Astrocyte (in vitro differentiated cells and primary cell): Measurements from ENCODE around the gene F3. TPM values are rescaled to one million over a fixed set of nuclear protein-coding genes. Genes with fewer than 3 reads are reported as not detected.

ENCODE experiments used
- DNase-seq: peaks from one replicate; pipeline ENCODE4 v3.0.0-alpha.2; 2010; ENCODE audit warnings: low read depth
- FAIRE-seq: peaks from 2 replicates; lab custom pipeline; 2011; peaks lifted over from hg19 to GRCh38; lab: Jason Lieb, UNC
- H2AFZ ChIP-seq: 2 replicates; pipeline ENCODE4 v1.6.0; 2012; ENCODE audit warnings: low read depth, low read length, inconsistent platforms
- H3K27ac ChIP-seq: 2 replicates; pipeline ENCODE4 v1.5.1; 2011; ENCODE audit warnings: low read depth, low read length, inconsistent platforms
- H3K27me3 ChIP-seq: 2 replicates; pipeline ENCODE4 v1.6.0; 2011; ENCODE audit warnings: low read length, inconsistent platforms; ENCODE audit not compliant: insufficient read depth
- H3K36me3 ChIP-seq: 2 replicates; pipeline ENCODE4 v1.5.1; 2011; ENCODE audit warnings: low read length, inconsistent platforms; ENCODE audit not compliant: insufficient read depth
- H3K4me1 ChIP-seq: 2 replicates; pipeline ENCODE4 v1.5.1; 2011; ENCODE audit warnings: low read length, inconsistent platforms; ENCODE audit not compliant: insufficient read depth
- H3K4me2 ChIP-seq: 2 replicates; pipeline ENCODE4 v1.6.0; 2012; ENCODE audit warnings: low read length, inconsistent platforms
- H3K4me3 ChIP-seq: 2 replicates; pipeline ENCODE4 v1.5.1; 2011; ENCODE audit warnings: low read depth, mild to moderate bottlenecking, low read length, inconsistent platforms; ENCODE audit not compliant: insufficient read depth
- H3K79me2 ChIP-seq: 2 replicates; pipeline ENCODE4 v1.6.0; 2012; ENCODE audit warnings: mild to moderate bottlenecking, low read length, inconsistent platforms; ENCODE audit not compliant: insufficient read depth
- H3K9ac ChIP-seq: 2 replicates; pipeline ENCODE4 v1.6.0; 2012; ENCODE audit warnings: mild to moderate bottlenecking, low read length, inconsistent platforms
- H3K9me3 ChIP-seq: 2 replicates; pipeline ENCODE4 v1.5.1; 2012; ENCODE audit warnings: low read depth, mild to moderate bottlenecking, low read length, inconsistent platforms; ENCODE audit not compliant: insufficient read depth
- H4K20me1 ChIP-seq: 2 replicates; pipeline ENCODE4 v1.6.0; 2012; ENCODE audit warnings: low read length, inconsistent platforms; ENCODE audit not compliant: insufficient read depth
- H3K27ac Mint-ChIP-seq: one replicate; pipeline ENCODE4 v1.8.0; 2021; ENCODE audit warnings: mild to moderate bottlenecking, mixed read lengths; ENCODE audit not compliant: unreplicated experiment
- H3K27me3 Mint-ChIP-seq: one replicate; pipeline ENCODE4 v1.8.0; 2021; ENCODE audit warnings: low read depth, mixed read lengths; ENCODE audit not compliant: unreplicated experiment
- H3K36me3 Mint-ChIP-seq: one replicate; pipeline ENCODE4 v1.8.0; 2021; ENCODE audit warnings: low read depth, mixed read lengths; ENCODE audit not compliant: unreplicated experiment
- H3K4me1 Mint-ChIP-seq: one replicate; pipeline ENCODE4 v1.8.0; 2021; ENCODE audit warnings: low read depth, mixed read lengths; ENCODE audit not compliant: unreplicated experiment
- H3K4me3 Mint-ChIP-seq: one replicate; pipeline ENCODE4 v1.8.0; 2021; ENCODE audit warnings: mild to moderate bottlenecking, moderate library complexity, mixed read lengths; ENCODE audit not compliant: unreplicated experiment
- H3K9me3 Mint-ChIP-seq: one replicate; pipeline ENCODE4 v1.8.0; 2021; ENCODE audit warnings: mild to moderate bottlenecking, mixed read lengths; ENCODE audit not compliant: unreplicated experiment
- EZH2 ChIP-seq: IDR thresholded peaks from 2 replicates; pipeline ENCODE4 v1.6.1; 2012; ENCODE audit warnings: mild to moderate bottlenecking, low read length, inconsistent platforms; ENCODE audit not compliant: insufficient read depth
- total RNA-seq: library from RNA; stranded (reverse); gene quantifications from 2 replicates; pipeline ENCODE4 v1.2.1, GENCODE V29; 2021
- TF ChIP-seq, protein P1 (sequence below): IDR thresholded peaks from 2 replicates; pipeline ENCODE4 v1.5.1; 2011; ENCODE audit warnings: low read depth, mild to moderate bottlenecking, inconsistent platforms, low read length, moderate library complexity; ENCODE audit not compliant: insufficient read depth

The F3 gene
- total RNA-seq, 1 donor from 2014 or later = 36.1 TPM

GRCh38 chr1:94528826-94529225 is 12.7 kb downstream of the F3 start:
- peaks cover 5% of the 10 kb centered on the region for H3K4me1 ChIP-seq
- H3K9me3 ChIP-seq = no peaks in the 10 kb centered on the region
- H3K4me2 ChIP-seq = no peak overlapping the region
- no peak overlapping the region for H3K9ac ChIP-seq
- no peaks in the 10 kb centered on the region for H3K27me3 Mint-ChIP-seq
- peaks cover 17% of the 10 kb centered on the region for H3K4me1 Mint-ChIP-seq
- peaks cover 37% of the 10 kb centered on the region for H3K36me3 ChIP-seq
- FAIRE-seq = no peak
- DNase-seq = no peak
- H3K9me3 Mint-ChIP-seq = peaks cover 2% of the 10 kb centered on the region
- peaks cover 12% of the 10 kb centered on the region for H3K36me3 Mint-ChIP-seq
- H3K27me3 ChIP-seq = no peaks in the 10 kb centered on the region
- H3K27ac ChIP-seq = no peak overlapping the region
- H2AFZ ChIP-seq = no peak overlapping the region
- H3K4me3 ChIP-seq = no peak overlapping the region
- H3K4me3 Mint-ChIP-seq = peak overlapping the region; percentile 43
- no peak for TF ChIP-seq EZH2
- TF ChIP-seq, protein P1, sequence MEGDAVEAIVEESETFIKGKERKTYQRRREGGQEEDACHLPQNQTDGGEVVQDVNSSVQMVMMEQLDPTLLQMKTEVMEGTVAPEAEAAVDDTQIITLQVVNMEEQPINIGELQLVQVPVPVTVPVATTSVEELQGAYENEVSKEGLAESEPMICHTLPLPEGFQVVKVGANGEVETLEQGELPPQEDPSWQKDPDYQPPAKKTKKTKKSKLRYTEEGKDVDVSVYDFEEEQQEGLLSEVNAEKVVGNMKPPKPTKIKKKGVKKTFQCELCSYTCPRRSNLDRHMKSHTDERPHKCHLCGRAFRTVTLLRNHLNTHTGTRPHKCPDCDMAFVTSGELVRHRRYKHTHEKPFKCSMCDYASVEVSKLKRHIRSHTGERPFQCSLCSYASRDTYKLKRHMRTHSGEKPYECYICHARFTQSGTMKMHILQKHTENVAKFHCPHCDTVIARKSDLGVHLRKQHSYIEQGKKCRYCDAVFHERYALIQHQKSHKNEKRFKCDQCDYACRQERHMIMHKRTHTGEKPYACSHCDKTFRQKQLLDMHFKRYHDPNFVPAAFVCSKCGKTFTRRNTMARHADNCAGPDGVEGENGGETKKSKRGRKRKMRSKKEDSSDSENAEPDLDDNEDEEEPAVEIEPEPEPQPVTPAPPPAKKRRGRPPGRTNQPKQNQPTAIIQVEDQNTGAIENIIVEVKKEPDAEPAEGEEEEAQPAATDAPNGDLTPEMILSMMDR = no peak
- H3K27ac Mint-ChIP-seq = peak overlapping the region; percentile 30
- H3K79me2 ChIP-seq = no peaks in the 10 kb centered on the region
- peaks cover 23% of the 10 kb centered on the region for H4K20me1 ChIP-seq

- no peaks in the 10 kb centered on the region for H3K27me3 Mint-ChIP-seq
- H3K4me3 Mint-ChIP-seq = no peak overlapping the region
- peaks cover 2% of the 10 kb centered on the region for H3K9me3 Mint-ChIP-seq
- H3K36me3 Mint-ChIP-seq = peaks cover 12% of the 10 kb centered on the region
- no peaks in the 10 kb centered on the region for H3K79me2 ChIP-seq
- H2AFZ ChIP-seq = no peak overlapping the region
- DNase-seq (no peak), FAIRE-seq (no peak)
- no peak overlapping the region for H3K4me3 ChIP-seq
- H3K27ac ChIP-seq = no peak overlapping the region
- H3K27me3 ChIP-seq = no peaks in the 10 kb centered on the region
- peaks cover 37% of the 10 kb centered on the region for H3K36me3 ChIP-seq
- no peak overlapping the region for H3K27ac Mint-ChIP-seq
- H3K4me2 ChIP-seq = no peak overlapping the region
- no peaks in the 10 kb centered on the region for H3K9me3 ChIP-seq
- TF ChIP-seq, protein P1 = no peak
- TF ChIP-seq EZH2 = no peak
- no peak overlapping the region for H3K9ac ChIP-seq
- H3K4me1 Mint-ChIP-seq = peaks cover 17% of the 10 kb centered on the region
- H4K20me1 ChIP-seq = peaks cover 23% of the 10 kb centered on the region
- peaks cover 5% of the 10 kb centered on the region for H3K4me1 ChIP-seq
These were observed 13.3 kb downstream of the F3 start for GRCh38 chr1:94528299-94528698.

DNA sequence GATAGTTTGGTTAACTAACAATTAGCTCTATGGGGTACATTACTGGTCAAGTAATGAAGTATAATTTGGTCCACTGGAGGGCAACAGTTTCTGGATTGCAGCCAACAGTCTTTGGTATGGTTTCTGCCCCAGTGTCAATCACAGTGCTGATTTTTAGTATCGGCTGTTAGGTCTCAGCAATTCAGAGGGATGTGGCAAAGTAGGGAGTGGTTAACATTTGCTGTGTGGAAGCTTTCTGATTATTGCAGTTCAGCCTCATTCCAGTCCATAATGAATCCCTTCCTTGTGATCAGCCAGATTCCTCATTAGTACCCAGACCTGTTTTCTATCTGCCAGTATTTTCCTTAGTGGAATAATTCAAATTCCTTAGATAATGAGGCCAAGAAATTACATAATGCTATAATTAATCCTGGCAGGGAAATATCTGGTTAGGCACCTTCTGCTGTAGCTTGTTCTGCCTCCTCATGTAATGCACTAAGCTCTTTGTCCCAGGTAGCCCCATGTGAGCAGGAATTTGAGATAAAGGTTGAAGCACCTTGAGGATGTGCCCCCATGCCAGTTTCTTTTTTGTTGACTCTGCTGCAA is 14.0 kb downstream of the F3 start:
- H3K79me2 ChIP-seq = no peaks in the 10 kb centered on the region
- no peak overlapping the region for H2AFZ ChIP-seq
- DNase-seq (peak; percentile 61), FAIRE-seq (no peak)
- H3K27ac ChIP-seq = no peak overlapping the region
- H4K20me1 ChIP-seq = peaks cover 20% of the 10 kb centered on the region
- no peak overlapping the region for H3K9ac ChIP-seq
- TF ChIP-seq, protein P1 = no peak
- no peak for TF ChIP-seq EZH2
- H3K4me3 ChIP-seq = no peak overlapping the region
- no peak overlapping the region for H3K4me2 ChIP-seq
- peaks cover 5% of the 10 kb centered on the region for H3K4me1 ChIP-seq
- H3K36me3 ChIP-seq = peaks cover 29% of the 10 kb centered on the region
- H3K4me3 Mint-ChIP-seq = no peak overlapping the region
- no peak overlapping the region for H3K27ac Mint-ChIP-seq
- no peaks in the 10 kb centered on the region for H3K27me3 Mint-ChIP-seq
- H3K9me3 Mint-ChIP-seq = peaks cover 2% of the 10 kb centered on the region
- H3K9me3 ChIP-seq = no peaks in the 10 kb centered on the region
- H3K4me1 Mint-ChIP-seq = peaks cover 17% of the 10 kb centered on the region
- H3K36me3 Mint-ChIP-seq = peaks cover 12% of the 10 kb centered on the region
- no peaks in the 10 kb centered on the region for H3K27me3 ChIP-seq
